Naive thymus-derived CD4-positive, alpha-beta T cell (primary cell): ENCODE data around the gene CD6. TPM values are rescaled to one million over a fixed set of nuclear protein-coding genes. Genes with fewer than 3 reads are reported as not detected.

Source experiments
- ATAC-seq: fragments of 150-1000 bp; cut with Tn5 transposase; 2 replicates; pipeline ENCODE4 v1.10.0; 2021; ENCODE audit warnings: mild to moderate bottlenecking, moderate library complexity
- CTCF ChIA-PET: fragments of 350-600 bp; sonication (Branson Sonifier 250); formaldehyde crosslinking; loops from one replicate; lab custom pipeline; 2021; ENCODE audit warnings: antibody characterized with exemption; lab: Charles Lee
- POLR2A ChIA-PET: fragments of 350-600 bp; sonication (Branson Sonifier 250); formaldehyde crosslinking; loops from one replicate; lab custom pipeline; 2021; ENCODE audit warnings: antibody characterized with exemption, inconsistent platforms; lab: Charles Lee
- DNase-seq, 9 donors: peaks; one replicate each; pipeline versions ENCODE4 v3.0.0 to v3.0.0-alpha.2; 2020 to 2022; ENCODE audit warnings: mixed read lengths in 1 of 9
- H3K27ac ChIP-seq: one replicate; pipeline ENCODE4 v1.7.0; 2013; ENCODE audit warnings: mild to moderate bottlenecking, low read depth, low read length, moderate library complexity
- H3K27me3 ChIP-seq, 2 donors: one replicate each; pipeline ENCODE4 v1.7.0; 2013; ENCODE audit warnings: low read length in 2 of 2, mild to moderate bottlenecking in 2 of 2, moderate library complexity in 2 of 2; ENCODE audit not compliant: control insufficient read depth in 2 of 2, insufficient read depth in 2 of 2
- H3K36me3 ChIP-seq, 3 experiments: 1 replicate in 2 of 3; 2 replicates in 1 of 3; pipeline ENCODE4 v1.7.0; 2013; ENCODE audit warnings: low read length in 3 of 3, mild to moderate bottlenecking in 3 of 3, moderate library complexity in 1 of 3; ENCODE audit not compliant: insufficient read depth in 3 of 3, control insufficient read depth in 2 of 3
- H3K4me1 ChIP-seq, 2 donors: one replicate each; pipeline ENCODE4 v1.7.0; 2013; ENCODE audit warnings: low read length in 2 of 2, mild to moderate bottlenecking in 2 of 2, moderate library complexity in 1 of 2; ENCODE audit not compliant: control insufficient read depth in 2 of 2, insufficient read depth in 2 of 2
- H3K4me3 ChIP-seq: 2 replicates; pipeline ENCODE4 v1.7.0; 2013; ENCODE audit warnings: mild to moderate bottlenecking, low read length
- H3K9me3 ChIP-seq, 3 experiments: 1 replicate in 2 of 3; 2 replicates in 1 of 3; pipeline ENCODE4 v1.7.0; 2013; ENCODE audit warnings: low read length in 3 of 3; ENCODE audit not compliant: control insufficient read depth in 2 of 3
- H3K27ac Mint-ChIP-seq, 9 donors: one replicate each; pipeline ENCODE4 v1.8.0; 2020 to 2022; ENCODE audit warnings: mixed read lengths in 9 of 9, mild to moderate bottlenecking in 8 of 9, moderate library complexity in 5 of 9, inconsistent platforms in 2 of 9
- H3K27me3 Mint-ChIP-seq, 5 donors: one replicate each; pipeline ENCODE4 v1.8.0; 2021 to 2022; ENCODE audit warnings: mixed read lengths in 5 of 5, mild to moderate bottlenecking in 1 of 5
- H3K36me3 Mint-ChIP-seq, 5 donors: one replicate each; pipeline ENCODE4 v1.8.0; 2020 to 2022; ENCODE audit warnings: mixed read lengths in 5 of 5, mild to moderate bottlenecking in 3 of 5, inconsistent platforms in 1 of 5
- H3K4me1 Mint-ChIP-seq, 7 donors: one replicate each; pipeline ENCODE4 v1.8.0; 2020 to 2022; ENCODE audit warnings: mixed read lengths in 7 of 7, mild to moderate bottlenecking in 3 of 7, inconsistent platforms in 1 of 7
- H3K4me3 Mint-ChIP-seq, 10 donors: one replicate each; pipeline ENCODE4 v1.8.0; 2020 to 2022; ENCODE audit warnings: mild to moderate bottlenecking in 10 of 10, mixed read lengths in 10 of 10, moderate library complexity in 6 of 10, inconsistent platforms in 2 of 10
- H3K9me3 Mint-ChIP-seq, 11 donors: one replicate each; pipeline ENCODE4 v1.8.0; 2020 to 2022; ENCODE audit warnings: mixed read lengths in 11 of 11, mild to moderate bottlenecking in 4 of 11, inconsistent platforms in 1 of 11, moderate library complexity in 1 of 11
- intact Hi-C, 2 donors: fragments of 100-400 bp; cut with micrococcal nuclease; formaldehyde crosslinking; loops; one replicate each; pipeline ENCODE4 v1.15.1; 2023
- polyA plus RNA-seq, 2 donors: library from polyadenylated mRNA; unstranded; fragments of 300-500 nt; fragmentation: Illumina TruSeq; gene quantifications; one replicate each; pipeline ENCODE4 v1.2.3, GENCODE V29; 2021
- total RNA-seq, 6 experiments: library from RNA in 5 of 6; stranded (reverse) in 5 of 6; gene quantifications; 1 replicate in 5 of 6; 2 replicates in 1 of 6; pipeline ENCODE4 v1.2.3 and lab custom pipeline; 2021 to 2026

Gene CD6, protein sequence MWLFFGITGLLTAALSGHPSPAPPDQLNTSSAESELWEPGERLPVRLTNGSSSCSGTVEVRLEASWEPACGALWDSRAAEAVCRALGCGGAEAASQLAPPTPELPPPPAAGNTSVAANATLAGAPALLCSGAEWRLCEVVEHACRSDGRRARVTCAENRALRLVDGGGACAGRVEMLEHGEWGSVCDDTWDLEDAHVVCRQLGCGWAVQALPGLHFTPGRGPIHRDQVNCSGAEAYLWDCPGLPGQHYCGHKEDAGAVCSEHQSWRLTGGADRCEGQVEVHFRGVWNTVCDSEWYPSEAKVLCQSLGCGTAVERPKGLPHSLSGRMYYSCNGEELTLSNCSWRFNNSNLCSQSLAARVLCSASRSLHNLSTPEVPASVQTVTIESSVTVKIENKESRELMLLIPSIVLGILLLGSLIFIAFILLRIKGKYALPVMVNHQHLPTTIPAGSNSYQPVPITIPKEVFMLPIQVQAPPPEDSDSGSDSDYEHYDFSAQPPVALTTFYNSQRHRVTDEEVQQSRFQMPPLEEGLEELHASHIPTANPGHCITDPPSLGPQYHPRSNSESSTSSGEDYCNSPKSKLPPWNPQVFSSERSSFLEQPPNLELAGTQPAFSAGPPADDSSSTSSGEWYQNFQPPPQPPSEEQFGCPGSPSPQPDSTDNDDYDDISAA
- 100 to 1,000 TPM; 361 to 653 (median 430) TPM for total RNA-seq
- polyA plus RNA-seq = 100 to 1,000 TPM; 195 to 303 TPM
- 542 reads per million, percentile 98 among the genes with 10 or more reads in this experiment for total RNA-seq (lab: John Stamatoyannopoulos, UW)

GRCh38 chr11:60971520-60971919 lies at the start of gene CD6:
TSS of gene CD6 (plus strand) at chr11:60971680. CDS start at chr11:60971866, 186 bp downstream.
- intact Hi-C loops = loop anchor here (1.0 to 2.0 kb wide), 10 partner anchors 15 to 190 kb away; partner anchors contain the start of genes CD5 (in 1 of the 2) and VPS37C (in 1 of the 2)
- Mint-ChIP-seq H3K4me3 (peak within 1 kb of the TSS; percentile 92 to 98 (median 96)), H3K36me3 (peaks cover under 1 to 37% (median 21%) of the 10 kb centered on the region in 5 donors), H3K27ac (peak within 1 kb of the TSS; percentile 91 to 99 (median 96)), H3K4me1 (peaks cover 19 to 37% (median 27%) of the 10 kb centered on the region in 7 donors), H3K9me3 (peaks cover 0 to 4% (median 0%) of the 10 kb centered on the region in 11 donors), H3K27me3 (peaks cover 0 to 8% (median 0%) of the 10 kb centered on the region in 5 donors)
- ATAC-seq (peak; percentile 83), DNase-seq (peak in 8 of 9 donors; percentile 56 to 78 (median 75))
- Histone ChIP-seq H3K36me3 (peaks cover 0 to 21% (median 0%) of the 10 kb centered on the region in 3 experiments), H3K27ac (peak within 1 kb of the TSS; percentile 96), H3K9me3 (no peaks in the 10 kb centered on the region), H3K4me1 (peaks cover 25 to 27% of the 10 kb centered on the region in 2 donors), H3K4me3 (peak within 1 kb of the TSS; percentile 83), H3K27me3 (no peaks in the 10 kb centered on the region)
- CTCF ChIA-PET = interaction anchor here (0.6 to 3.6 kb wide), 15 partner anchors 20 to 151 kb away, joined by 3 to 20 read pairs (median 4); partner anchors contain the start of gene TMEM109
- POLR2A ChIA-PET = interaction anchor here (0.6 to 3.6 kb wide), 18 partner anchors 9 to 216 kb away, joined by 3 to 23 read pairs (median 5); partner anchors contain the start of genes CD5 and SLC15A3

DNA sequence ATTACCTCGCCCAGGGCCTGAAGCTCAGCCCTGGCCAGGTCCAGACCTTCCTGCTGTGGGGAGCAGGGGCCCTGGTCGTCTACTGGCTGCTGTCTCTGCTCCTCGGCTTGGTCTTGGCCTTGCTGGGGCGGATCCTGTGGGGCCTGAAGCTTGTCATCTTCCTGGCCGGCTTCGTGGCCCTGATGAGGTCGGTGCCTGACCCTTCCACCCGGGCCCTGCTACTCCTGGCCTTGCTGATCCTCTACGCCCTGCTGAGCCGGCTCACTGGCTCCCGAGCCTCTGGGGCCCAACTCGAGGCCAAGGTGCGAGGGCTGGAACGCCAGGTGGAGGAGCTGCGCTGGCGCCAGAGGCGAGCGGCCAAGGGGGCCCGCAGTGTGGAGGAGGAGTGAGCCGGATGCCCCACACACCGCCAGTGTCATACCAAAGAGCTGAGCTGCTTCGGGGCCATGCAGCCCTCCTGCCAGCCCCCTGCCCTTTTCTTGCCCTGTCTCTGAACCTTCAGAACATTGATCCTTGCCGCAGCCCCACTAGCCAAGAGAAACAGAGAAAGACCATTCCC lies 49.6 kb upstream of the CD6 start:
- Histone ChIP-seq H3K4me1 (peaks cover 6 to 18% of the 10 kb centered on the region in 2 donors), H3K9me3 (no peaks in the 10 kb centered on the region), H3K4me3 (no peak overlapping the region), H3K27ac (no peak overlapping the region), H3K36me3 (peaks cover 12 to 38% (median 25%) of the 10 kb centered on the region in 3 experiments), H3K27me3 (peaks cover 4 to 6% of the 10 kb centered on the region in 2 donors)
- Mint-ChIP-seq H3K27me3 (peaks cover 5 to 20% (median 15%) of the 10 kb centered on the region in 5 donors), H3K4me3 (no peak overlapping the region), H3K36me3 (peaks cover 22 to 52% (median 35%) of the 10 kb centered on the region in 5 donors), H3K4me1 (peaks cover 17 to 22% (median 22%) of the 10 kb centered on the region in 7 donors), H3K27ac (no peak overlapping the region), H3K9me3 (no peaks in the 10 kb centered on the region)
- ATAC-seq (no peak), DNase-seq (no peak)
- POLR2A ChIA-PET = no interaction called here
- CTCF ChIA-PET = no interaction called here
- intact Hi-C loops = no loop called here

- H3K4me3 Mint-ChIP-seq = no peak overlapping the region
- no peak overlapping the region for H3K27ac Mint-ChIP-seq
- DNase-seq = no peak
These were observed 48.6 kb upstream of the CD6 start for GRCh38 chr11:60922906-60923305.

GRCh38 chr11:60923326-60923725 lies 48.2 kb upstream of the CD6 start:
- Histone ChIP-seq H3K27ac (no peak overlapping the region), H3K9me3 (no peaks in the 10 kb centered on the region), H3K4me3 (no peak overlapping the region), H3K27me3 (peaks cover 4 to 6% of the 10 kb centered on the region in 2 donors), H3K4me1 (peaks cover 4 to 18% of the 10 kb centered on the region in 2 donors), H3K36me3 (peaks cover 12 to 38% (median 25%) of the 10 kb centered on the region in 3 experiments)
- H3K4me1 Mint-ChIP-seq = peaks cover 8 to 19% (median 16%) of the 10 kb centered on the region in 7 donors
- intact Hi-C loops = loop anchor here in 1 of 2 donors (1.0 kb wide), 1 partner anchor 9 kb away; the partner anchor contains the start of gene TMEM109
- POLR2A ChIA-PET = interaction anchor here (0.9 to 1.2 kb wide), 3 partner anchors 8 to 10 kb away, joined by 3 to 5 read pairs (median 3); partner anchors contain the start of gene TMEM109
- peak overlapping the region in 8 of 10 donors; percentile 37 to 76 (median 65) for H3K4me3 Mint-ChIP-seq
- ATAC-seq = no peak
- DNase-seq = no peak
- H3K27me3 Mint-ChIP-seq = peaks cover 5 to 28% (median 15%) of the 10 kb centered on the region in 5 donors
- no peaks in the 10 kb centered on the region for H3K9me3 Mint-ChIP-seq
- CTCF ChIA-PET = interaction anchor here (0.6 to 1.1 kb wide), 3 partner anchors 10 to 433 kb away, joined by 3 to 5 read pairs (median 3); partner anchors contain the start of gene TMEM109
- H3K36me3 Mint-ChIP-seq = peaks cover 19 to 44% (median 33%) of the 10 kb centered on the region in 5 donors
- H3K27ac Mint-ChIP-seq = no peak overlapping the region

More at GRCh38 chr11:60922906-60923305, 48.6 kb upstream of the CD6 start:
- H3K36me3 ChIP-seq = peaks cover 12 to 38% (median 25%) of the 10 kb centered on the region in 3 experiments
- ChIA-PET CTCF (interaction anchor here (0.6 to 1.1 kb wide), 2 partner anchors 9 to 433 kb away, joined by 3 read pairs; partner anchors contain the start of gene TMEM109), POLR2A (interaction anchor here (1.0 kb wide), 1 partner anchor 10 kb away, joined by 3 read pairs; no protein-coding TSS in a partner anchor)
- Mint-ChIP-seq H3K9me3 (no peaks in the 10 kb centered on the region), H3K27me3 (peaks cover 5 to 28% (median 15%) of the 10 kb centered on the region in 5 donors), H3K36me3 (peaks cover 19 to 47% (median 33%) of the 10 kb centered on the region in 5 donors), H3K4me1 (peaks cover 12 to 21% (median 16%) of the 10 kb centered on the region in 7 donors)
- peaks cover 4 to 6% of the 10 kb centered on the region in 2 donors for H3K27me3 ChIP-seq
- intact Hi-C loops = loop anchor here in 1 of 2 donors (1.0 kb wide), 1 partner anchor 9 kb away; the partner anchor contains the start of gene TMEM109
- no peaks in the 10 kb centered on the region for H3K9me3 ChIP-seq
- no peak for ATAC-seq
- H3K27ac ChIP-seq = no peak overlapping the region
- H3K4me1 ChIP-seq = peaks cover 4 to 18% of the 10 kb centered on the region in 2 donors
- no peak overlapping the region for H3K4me3 ChIP-seq

GRCh38 chr11:60923800-60924109 lies 47.7 kb upstream of the CD6 start:
- ATAC-seq (no peak), DNase-seq (no peak)
- peaks cover 12 to 38% (median 21%) of the 10 kb centered on the region in 3 experiments for H3K36me3 ChIP-seq
- H3K27ac ChIP-seq = no peak overlapping the region
- intact Hi-C loops = loop anchor here in 1 of 2 donors (1.0 kb wide), 1 partner anchor 9 kb away; the partner anchor contains the start of gene TMEM109
- H3K4me3 Mint-ChIP-seq = peak overlapping the region; percentile 42 to 80 (median 56)
- no peaks in the 10 kb centered on the region for H3K9me3 Mint-ChIP-seq
- H3K4me3 ChIP-seq = peak overlapping the region; percentile 43
- H3K9me3 ChIP-seq = no peaks in the 10 kb centered on the region
- no peak overlapping the region for H3K27ac Mint-ChIP-seq
- ChIA-PET POLR2A (interaction anchor here (0.8 to 1.2 kb wide), 4 partner anchors 9 to 183 kb away, joined by 3 to 5 read pairs (median 3); partner anchors contain the start of gene TMEM109), CTCF (interaction anchor here (0.6 to 1.1 kb wide), 4 partner anchors 10 to 432 kb away, joined by 3 to 5 read pairs (median 4); partner anchors contain the start of gene TMEM109)
- H3K4me1 Mint-ChIP-seq = peaks cover 8 to 19% (median 16%) of the 10 kb centered on the region in 7 donors
- peaks cover 19 to 43% (median 33%) of the 10 kb centered on the region in 5 donors for H3K36me3 Mint-ChIP-seq
- H3K27me3 Mint-ChIP-seq = peaks cover 5 to 28% (median 15%) of the 10 kb centered on the region in 5 donors
- peaks cover 4 to 18% of the 10 kb centered on the region in 2 donors for H3K4me1 ChIP-seq
- H3K27me3 ChIP-seq = peaks cover 4 to 6% of the 10 kb centered on the region in 2 donors
